Stomach (tissue), 4 donors: ENCODE measurements around the gene AKAP5.

Source experiments
- EP300 ChIP-seq: sonication (generic); formaldehyde crosslinking; IDR thresholded peaks from one replicate; pipeline ENCODE4 v1.6.1; 2017; ENCODE audit warnings: antibody characterized with exemption
- POLR2AphosphoS5 ChIP-seq, 3 donors: sonication (generic); formaldehyde crosslinking; IDR thresholded peaks; one replicate each; pipeline ENCODE4 v1.6.1; 2016; ENCODE audit warnings: antibody characterized with exemption in 3 of 3
- TF ChIP-seq, protein P1 (sequence below), 7 experiments: fragments of 450-650 bp in 4 of 7; fragments of 200-600 bp in 3 of 7; sonication (generic) in 3 of 7; IDR thresholded peaks; one replicate each; pipeline ENCODE4 v1.5.1; 2016 to 2019; ENCODE audit warnings: antibody characterized with exemption in 7 of 7, control low read depth in 2 of 7, mild to moderate bottlenecking in 1 of 7

DNA sequence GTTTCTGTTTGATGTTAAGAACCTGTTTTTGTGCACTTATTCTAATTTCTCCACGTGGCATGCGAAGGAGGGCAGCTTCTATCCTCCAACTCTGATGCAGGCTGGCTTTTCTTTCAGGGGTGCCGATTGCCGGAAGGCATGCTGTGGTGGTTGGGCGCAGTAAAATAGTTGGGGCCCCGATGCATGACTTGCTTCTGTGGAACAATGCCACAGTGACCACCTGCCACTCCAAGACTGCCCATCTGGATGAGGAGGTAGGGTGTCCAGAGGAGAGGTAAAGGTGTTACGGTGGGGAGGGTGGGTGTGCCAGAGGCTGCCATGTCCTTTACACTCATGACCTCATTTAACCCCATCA is 47.6 kb upstream of the AKAP5 start:
- TF ChIP-seq, protein P1, sequence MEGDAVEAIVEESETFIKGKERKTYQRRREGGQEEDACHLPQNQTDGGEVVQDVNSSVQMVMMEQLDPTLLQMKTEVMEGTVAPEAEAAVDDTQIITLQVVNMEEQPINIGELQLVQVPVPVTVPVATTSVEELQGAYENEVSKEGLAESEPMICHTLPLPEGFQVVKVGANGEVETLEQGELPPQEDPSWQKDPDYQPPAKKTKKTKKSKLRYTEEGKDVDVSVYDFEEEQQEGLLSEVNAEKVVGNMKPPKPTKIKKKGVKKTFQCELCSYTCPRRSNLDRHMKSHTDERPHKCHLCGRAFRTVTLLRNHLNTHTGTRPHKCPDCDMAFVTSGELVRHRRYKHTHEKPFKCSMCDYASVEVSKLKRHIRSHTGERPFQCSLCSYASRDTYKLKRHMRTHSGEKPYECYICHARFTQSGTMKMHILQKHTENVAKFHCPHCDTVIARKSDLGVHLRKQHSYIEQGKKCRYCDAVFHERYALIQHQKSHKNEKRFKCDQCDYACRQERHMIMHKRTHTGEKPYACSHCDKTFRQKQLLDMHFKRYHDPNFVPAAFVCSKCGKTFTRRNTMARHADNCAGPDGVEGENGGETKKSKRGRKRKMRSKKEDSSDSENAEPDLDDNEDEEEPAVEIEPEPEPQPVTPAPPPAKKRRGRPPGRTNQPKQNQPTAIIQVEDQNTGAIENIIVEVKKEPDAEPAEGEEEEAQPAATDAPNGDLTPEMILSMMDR (IDR thresholded peaks at IDR 0.05) = no peak
- TF ChIP-seq POLR2AphosphoS5 (IDR thresholded peaks at IDR 0.05) (no peak), EP300 (no peak)
